Jurkat, Clone E6-1 (cell line): ENCODE results near the gene LRCOL1.

Experiments
- DNase-seq: peaks from one replicate; pipeline ENCODE4 v3.0.0-alpha.2; 2011; ENCODE audit warnings: low read depth, low spot score
- H3K4me3 ChIP-seq: 2 replicates; pipeline ENCODE4 v1.5.1; 2011; ENCODE audit warnings: mild to moderate bottlenecking, low read length, control low read depth, moderate library complexity

LRCOL1 gene

DNA sequence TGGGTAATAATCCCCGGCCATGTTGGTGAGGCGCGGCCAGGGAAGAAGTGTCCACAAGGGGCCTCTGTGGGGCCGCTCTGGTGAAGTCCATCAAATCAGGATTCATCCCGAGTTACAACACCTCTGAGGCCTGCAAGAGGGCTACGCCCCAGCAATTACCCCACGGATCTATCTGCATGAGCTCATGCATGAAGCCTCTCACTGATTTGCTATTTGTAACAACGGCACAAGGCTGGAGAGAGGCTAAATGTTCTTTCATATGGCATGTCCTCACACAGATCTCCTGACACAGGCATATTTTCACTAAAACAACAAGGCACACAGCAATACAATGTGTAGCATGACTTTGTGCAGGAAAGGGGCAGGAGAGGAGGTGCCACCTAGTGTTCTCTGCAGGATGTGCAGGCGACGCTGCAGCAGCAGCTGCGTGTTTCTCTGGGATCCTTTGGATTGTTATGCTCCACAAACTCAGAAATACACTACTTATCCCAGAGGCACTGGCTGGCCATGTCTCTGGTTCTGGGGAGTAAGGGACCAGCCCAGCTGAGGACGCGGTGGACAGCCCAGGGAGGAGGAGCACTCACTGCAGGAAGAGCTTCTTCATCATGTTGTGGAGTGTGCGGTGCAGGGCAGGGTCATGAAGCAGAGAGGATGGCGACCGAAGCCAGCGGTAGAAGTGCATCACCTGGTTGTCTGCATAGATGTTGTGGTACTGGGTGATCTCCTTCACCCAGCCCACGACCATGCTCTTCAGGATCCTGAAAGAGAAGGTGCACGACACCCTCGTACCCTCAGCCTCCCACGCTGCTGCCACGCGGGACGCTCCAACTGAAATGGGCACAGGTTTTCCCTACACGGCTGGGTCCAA is 28.4 kb upstream of the LRCOL1 start:
- no peak for DNase-seq
- no peak overlapping the region for H3K4me3 ChIP-seq

DNA sequence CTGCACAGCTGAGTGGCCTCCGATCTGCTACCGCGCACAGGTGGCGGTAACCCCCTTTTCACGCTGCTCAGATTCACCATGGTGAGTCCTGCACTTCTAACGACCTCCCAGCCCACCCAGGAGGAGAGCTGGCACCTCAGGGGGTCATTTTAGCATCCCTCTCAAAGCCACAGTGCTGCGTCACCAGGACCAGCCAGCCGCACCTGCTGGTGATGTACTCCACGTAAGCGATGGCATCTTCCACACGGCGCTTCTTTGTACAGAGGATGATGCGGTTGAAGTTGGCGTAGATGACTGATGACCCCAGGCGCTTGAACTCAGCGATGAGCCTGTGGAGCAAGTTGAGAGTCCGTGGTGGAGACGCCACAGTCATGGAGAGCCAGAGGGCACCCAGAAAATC is 27.4 kb upstream of the LRCOL1 start:
- no peak for DNase-seq
- no peak overlapping the region for H3K4me3 ChIP-seq

DNA sequence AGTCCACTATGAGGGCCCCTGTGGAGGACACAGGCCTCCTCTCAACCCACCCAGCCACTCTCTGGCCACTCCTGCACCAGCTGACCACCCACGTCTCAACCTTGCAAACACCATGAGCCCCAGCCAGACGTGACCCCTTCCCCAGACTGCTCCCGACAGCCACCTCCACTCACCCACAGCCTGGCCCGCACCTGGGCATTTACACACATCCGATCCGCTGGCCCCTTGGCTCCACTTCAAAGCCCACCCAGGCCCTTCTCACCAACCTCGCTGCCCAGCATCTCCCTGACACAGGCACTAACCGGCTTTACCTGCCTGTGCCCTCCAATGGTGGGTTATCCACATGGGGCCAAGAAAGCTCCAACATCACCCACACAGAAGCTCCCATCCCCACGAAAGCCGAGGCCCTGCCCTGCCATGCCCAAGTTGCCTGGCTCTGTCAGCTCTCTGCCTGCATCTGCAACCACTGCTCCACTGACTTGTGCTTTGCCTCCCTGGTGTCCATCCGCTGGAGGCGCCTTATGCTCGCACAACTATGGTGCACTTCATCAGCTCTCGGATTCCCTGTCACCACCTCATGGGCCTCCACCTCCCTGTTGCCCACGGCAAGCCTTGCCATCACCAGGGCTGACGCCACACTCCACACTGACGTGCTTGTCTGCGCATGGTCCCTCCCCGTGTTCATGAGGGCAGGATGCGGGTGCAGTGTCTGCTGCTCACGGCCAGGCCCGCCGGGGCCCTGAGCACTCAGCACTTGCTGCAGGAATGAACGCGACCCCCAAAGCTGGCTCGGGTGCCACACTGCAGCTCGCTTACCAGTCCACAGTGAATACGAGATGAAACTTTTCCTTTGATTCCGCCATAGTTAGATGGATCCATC is 24.9 kb upstream of the LRCOL1 start:
- H3K4me3 ChIP-seq = no peak overlapping the region
- DNase-seq = no peak

DNA sequence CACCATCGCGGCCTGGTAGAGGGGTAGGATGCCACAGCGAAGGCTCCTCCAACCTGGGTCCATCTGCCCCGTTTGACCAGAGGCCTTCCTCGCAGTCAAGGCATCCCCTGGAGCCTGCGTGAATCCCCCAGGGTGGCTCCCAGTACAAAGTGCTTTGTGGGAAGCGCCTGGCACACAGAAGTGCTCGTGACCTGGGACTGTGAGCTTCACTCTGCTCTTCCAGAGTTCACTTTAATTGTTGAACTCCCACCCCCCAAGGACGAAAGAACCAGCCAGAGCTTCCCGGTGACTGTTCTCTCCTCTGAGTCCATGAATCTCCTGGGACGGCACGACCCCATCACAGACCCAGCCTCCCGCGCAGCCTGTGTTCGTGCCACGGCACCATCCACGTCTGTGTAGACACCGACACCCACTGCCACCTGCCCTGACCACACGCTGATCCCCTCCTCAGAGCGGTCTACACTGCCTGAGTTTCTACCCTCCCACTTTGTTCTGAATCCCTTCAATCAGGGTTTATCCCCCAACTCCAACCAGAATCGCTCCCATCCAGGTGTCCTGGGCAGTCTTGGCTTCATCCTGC is 24.1 kb upstream of the LRCOL1 start:
- no peak overlapping the region for H3K4me3 ChIP-seq

DNA sequence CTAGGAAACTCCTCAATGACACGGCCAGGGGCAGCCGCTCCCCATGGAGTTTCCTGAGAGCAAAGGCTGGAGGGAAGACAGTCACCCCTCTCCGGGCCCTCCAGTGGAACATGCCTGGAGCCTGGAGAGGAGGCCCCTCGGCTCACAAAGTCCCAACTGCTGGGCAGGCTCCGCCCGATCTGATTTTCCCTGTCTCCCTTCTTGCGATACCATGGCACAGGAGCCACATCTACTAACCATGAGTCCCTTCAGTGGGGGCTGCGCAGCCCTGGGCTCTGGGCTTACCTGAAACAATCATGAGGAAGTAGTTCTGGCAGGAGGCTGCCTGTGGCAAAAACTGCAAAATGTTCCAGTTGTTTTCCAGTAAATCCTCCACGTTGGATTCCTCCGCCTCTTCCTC is 23.5 kb upstream of the LRCOL1 start:
- DNase-seq = no peak
- no peak overlapping the region for H3K4me3 ChIP-seq

More for the DNA sequence above, 24.1 kb upstream of the LRCOL1 start:
- DNase-seq = no peak

DNA sequence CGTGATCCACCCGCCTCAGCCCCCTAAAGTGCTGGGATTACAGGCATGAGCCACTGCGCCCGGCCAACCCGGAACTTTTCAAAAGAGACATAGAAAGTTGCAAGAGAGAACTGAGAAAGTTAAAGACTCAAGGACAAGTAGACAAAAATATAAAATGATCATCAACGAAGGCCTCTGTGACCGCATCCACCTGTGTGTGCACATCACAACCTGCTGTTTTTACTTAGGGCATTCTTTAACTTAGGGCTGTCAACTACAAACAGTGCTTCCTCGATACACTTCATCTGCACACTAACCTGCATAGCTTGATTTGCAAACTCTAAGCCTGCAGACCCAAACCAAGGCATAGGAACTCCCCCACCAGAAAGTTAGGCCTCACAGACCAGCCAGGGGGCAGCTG is 23.0 kb upstream of the LRCOL1 start:
- no peak overlapping the region for H3K4me3 ChIP-seq
- DNase-seq = no peak

DNA sequence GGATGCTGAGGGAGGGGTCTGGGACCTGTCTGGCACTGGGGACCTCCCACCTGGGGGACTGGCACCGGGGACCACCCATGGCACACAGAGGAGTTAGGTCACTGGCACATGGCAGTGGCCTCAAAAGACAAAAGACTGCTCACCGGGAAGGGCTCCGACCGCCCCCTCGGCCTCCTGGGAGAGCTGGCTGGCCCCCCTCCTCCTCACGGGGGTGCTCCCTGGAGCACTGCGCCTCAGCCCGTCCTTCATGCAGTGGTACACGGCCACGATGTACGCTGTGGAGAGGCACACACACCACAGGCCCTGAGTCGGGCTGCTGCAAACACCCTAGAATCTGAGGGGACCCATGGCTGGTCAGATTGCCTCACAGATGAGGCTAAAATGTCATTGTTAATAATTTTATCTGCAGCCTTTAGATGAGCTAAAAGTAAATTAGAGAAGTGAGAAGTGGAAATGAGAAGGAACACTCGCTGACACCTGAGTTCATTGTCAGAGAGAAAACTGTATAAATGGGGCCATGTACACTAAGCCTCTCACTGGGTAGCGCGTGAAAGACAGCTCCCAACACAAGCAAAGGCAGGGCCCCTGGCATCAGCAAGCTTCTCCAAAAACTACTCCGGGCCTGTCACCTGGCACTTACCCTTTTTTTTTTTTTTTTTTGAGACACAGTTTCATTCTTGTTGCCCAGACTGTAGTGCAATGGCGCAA is 22.3 kb upstream of the LRCOL1 start:
- H3K4me3 ChIP-seq = no peak overlapping the region
- DNase-seq = no peak

DNA sequence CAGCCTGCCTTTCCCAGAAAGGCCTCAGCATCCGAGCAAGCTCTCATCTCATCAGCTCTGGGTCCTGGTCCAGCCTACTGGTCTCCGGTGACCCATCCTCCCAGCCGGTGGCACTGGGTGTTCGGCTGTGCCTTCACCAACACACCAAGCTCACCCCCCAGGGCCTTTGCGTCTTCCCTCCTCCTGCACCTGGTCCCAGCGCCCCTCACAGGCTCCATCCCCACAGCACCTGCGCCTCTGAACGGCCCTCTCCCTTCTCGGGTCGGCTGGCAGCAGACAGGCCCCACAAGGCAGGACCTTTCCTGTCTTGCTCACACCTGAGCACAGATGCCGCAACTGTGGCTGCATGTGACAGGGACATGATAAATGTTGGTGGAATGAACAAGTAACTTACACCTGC is 21.3 kb upstream of the LRCOL1 start:
- no peak overlapping the region for H3K4me3 ChIP-seq
- no peak for DNase-seq

DNA sequence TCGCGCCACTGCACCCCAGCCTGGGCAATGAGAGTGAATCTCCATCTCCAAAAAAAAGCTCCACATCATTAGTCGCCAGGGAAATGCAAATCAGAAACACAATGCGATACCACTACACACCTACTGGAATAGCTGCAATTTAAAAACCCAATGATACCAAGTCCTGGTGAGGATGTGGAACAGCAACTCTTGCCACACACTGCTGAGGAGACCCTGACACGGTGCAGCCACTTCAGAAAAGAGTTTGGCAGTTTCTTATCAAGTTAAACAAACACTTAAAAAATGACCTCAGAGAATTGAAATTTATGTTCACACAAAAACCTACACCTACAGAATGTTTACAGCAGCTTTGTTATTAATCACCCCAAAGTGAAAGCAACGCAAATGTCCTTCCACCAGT is 20.3 kb upstream of the LRCOL1 start:
- DNase-seq = no peak
- no peak overlapping the region for H3K4me3 ChIP-seq

DNA sequence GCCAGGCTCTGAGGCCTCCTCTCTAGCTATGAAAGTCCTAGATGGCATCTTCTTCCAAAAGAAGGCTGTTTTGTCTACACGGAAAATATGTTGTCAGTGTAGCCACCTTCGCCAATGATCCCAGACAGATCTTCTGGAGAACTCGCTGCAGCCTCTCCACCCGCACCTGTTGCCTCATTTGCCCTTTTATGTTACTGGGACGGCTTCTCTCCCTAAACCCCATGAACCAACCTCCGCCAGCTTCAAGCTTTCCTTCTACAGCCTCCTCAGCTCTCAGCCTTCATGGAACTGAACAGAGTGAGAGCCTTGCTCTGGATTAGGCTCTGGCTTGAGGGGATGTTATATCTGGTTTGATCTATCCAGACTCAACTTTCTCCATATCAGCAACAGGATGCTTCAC is 18.9 kb upstream of the LRCOL1 start:
- no peak overlapping the region for H3K4me3 ChIP-seq

DNA sequence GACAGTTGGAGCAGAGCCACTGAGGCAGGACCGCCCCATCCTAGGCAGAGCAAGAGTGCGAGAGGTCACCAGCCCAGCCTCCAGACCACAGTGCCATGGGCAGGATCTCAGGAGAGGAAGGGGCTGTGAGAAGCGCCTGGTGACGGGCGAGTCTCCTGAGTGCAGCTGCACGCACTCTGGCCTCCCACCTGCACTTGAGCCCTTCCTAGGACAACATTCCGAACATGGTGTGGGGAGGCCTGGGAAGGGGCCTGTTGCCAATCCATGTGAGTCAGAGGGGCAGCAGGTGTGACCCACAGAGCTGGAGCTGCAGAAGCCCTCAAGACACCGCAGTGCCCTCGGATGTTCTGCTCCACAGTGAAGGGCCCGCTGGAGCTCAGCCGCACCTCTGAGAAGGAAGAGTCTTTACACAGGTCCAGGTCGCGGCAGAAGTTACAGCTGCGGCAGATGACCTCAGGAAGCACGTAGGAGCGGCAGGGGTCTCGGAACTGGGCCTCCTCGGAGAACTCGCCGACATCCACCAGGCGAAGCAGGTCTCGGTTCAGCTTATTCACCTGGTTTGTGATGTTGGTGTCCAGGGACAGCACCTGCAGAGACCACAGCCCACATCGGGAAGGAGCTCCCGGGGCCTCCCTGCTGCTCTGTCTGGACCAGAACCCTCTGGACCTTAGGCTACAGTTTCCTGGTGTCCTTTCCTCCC is 15.5 kb upstream of the LRCOL1 start:
- H3K4me3 ChIP-seq = no peak overlapping the region
- DNase-seq = no peak

More for the DNA sequence above, 18.9 kb upstream of the LRCOL1 start:
- no peak for DNase-seq

DNA sequence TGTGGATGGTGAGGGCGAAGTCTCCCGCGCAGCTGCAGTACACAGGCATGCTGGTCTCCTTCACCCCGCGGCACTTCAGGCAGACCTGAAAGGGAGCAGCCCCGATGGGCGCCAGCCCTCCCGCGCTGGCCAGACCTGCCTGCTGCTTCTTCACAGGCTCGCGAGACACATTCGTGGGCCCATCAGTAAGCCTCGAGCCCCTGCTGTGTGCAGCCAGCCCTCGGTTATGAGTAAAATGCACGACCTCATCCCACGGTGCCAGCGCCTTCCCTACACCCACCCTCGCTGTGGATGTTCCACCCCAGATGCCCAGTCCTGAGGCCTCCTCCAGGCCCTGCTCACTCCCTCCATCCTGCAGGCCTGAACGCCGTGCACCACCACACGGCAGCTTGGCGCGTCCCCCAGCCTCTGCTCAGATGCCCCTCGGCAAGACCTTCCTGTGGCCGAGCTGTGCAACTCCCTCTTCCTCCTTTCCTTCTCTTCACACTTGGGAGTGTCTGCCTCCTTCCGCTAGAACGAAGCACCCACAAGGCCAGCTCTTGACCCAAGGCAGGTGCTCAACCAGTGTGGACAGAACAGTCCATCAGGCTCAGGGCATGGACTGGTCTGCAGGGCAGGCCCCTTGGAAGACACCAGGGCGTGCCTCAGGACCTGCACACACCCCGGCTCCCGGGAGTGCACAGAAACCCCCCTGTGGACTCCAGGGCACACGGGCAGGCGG is 14.7 kb upstream of the LRCOL1 start:
- H3K4me3 ChIP-seq = no peak overlapping the region
- DNase-seq = no peak

DNA sequence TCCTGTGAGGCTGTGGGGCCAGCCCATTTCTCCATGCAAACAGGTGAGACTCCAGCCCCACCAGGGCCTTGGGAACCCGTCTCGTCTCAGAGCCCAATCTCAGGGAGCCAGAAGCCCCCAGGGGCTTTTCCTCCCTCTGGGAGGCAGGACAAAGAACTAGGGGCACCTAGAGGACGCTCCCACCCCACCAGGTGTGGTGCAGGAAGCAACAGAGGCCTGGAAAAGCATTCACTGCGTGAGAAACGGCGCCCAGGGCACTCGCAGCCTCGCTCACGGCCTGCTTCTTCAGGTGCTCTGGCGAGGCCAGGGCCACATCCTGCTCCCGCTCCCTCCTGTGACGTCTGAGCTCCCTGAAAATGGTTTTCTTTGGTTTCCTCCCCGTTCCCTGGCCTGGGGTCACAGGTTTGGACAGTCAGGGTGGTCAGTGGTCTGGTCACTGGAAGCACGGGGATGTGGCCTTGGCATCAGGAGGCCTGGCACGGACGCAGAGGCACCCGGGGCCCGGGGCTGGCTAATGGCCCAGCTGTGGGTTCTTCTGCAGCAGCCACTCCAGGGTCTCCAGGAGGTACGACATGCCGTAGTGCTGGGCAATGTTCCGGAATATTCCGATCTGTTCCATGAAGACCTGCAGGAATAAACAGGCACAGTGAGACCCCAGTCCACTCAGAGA is 13.9 kb upstream of the LRCOL1 start:
- no peak overlapping the region for H3K4me3 ChIP-seq
- no peak for DNase-seq

DNA sequence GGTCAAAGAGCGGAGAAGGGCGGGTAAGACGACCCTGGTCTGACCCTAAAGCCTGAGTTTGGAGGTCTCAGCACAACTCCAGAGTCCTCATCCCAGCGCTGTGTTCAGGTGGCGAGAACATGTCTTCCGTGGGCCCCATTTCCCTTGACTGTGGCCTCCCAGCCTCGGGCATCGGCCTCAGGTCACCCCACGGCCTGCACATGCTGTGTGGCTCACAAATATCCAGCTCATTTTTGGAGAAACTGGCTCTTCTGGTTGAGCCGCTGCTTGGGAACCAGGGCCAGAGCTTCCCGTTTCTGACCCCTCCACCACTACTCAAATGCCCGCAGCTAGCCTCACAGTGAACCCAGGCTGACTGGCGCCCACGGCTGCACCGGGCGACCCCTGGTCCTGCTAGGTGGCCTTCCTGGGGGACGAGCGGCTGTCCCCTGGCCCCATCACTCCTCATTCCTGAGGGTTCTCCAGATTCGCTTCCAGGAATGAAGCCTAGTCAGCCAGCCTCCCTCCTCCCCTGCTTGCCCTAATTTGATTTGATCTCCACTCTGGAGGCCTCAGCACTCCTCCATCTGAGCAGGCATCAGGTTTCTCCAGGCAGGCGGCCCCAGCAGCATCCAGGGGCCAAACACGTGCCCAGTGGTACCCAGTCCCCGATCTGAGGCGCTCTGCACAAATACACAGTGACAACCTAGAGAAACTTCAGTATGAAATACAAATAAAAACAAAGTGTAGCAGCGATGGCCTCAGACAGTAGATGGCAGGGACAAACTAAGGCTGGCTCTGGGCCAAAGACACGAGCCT is 12.9 kb upstream of the LRCOL1 start:
- no peak for DNase-seq
- no peak overlapping the region for H3K4me3 ChIP-seq

DNA sequence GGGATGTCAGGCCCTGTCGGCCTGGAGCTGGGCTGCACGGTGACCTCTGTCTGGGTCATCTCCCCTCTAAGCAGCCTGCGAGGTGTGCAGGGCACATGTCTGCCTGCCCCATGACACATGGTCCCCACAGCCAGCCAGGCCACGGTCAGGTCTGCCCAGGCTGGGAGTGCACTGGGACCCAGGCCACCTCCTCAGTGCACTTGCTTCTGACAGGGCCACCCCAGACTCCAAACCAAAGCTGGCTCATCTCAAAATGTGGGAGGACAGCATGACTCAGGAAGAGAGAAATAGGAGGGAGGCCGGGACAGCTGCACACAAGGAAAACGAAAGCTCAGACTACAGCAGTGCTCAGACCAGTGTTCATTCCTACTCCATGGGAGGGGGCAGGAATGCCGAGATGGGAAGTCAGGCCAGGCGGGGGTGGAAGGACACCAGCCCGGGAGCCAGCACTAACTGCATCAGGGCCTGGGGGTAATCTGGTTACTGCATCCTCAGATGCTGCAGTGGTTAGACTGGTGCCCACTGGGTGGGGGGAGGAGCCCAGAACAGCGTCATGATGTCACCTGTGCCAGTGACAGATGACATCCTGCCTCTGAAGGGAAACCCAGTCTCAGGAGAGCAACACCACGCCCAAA is 12.2 kb upstream of the LRCOL1 start:
- no peak for DNase-seq
- no peak overlapping the region for H3K4me3 ChIP-seq

DNA sequence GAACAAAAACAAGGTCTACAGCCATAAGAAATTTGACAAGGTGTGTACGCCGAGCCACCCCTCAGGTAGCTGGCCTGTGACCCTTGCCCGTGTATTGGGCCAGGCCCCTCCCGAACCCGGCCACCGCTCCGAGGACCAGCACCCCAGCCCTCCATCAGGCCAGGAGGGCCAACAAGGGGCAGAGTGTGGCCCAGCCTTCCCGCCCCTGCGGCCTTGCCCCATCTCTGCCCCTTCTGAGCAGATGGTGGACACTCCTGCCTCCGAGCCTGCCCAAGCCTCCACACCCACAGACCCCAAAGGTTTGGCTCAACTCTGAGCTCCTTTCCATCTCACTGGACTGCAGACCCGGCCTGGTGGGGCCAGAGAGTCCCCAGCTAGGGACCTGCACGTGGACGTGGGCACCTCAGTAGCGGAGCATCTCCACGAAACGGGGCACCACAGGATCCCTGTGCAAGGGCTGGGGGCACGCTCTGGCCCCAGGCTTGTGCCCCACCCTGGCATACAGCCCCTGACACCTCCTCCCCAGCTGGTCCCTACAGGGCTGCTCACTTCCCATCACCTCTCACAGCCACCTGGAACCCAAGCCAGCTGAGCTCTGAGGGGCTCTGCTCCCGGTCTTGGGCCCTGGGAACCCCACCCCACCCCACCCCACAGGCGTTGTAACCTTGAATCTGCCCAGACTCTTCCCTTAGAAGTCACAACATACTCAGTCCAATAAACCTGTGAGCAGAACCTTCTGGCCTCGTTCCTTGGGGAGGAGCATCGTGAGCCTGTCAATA is 11.5 kb upstream of the LRCOL1 start:
- DNase-seq = no peak
- no peak overlapping the region for H3K4me3 ChIP-seq
